K562 (cell line): ENCODE data around the gene S100A1. TPM values are rescaled to one million over a fixed set of nuclear protein-coding genes. Genes with fewer than 3 reads are reported as not detected.

ENCODE experiments used
- HNRNPH1 ChIP-seq: fragments of 200-400 bp; formaldehyde crosslinking; optimal IDR thresholded peaks from 2 replicates; pipeline ENCODE3; 2017; ENCODE audit warnings: low read depth, mild to moderate bottlenecking, low read length, moderate library complexity
- TAL1 ChIP-seq: fragments of 450-650 bp; IDR thresholded peaks from 2 replicates; pipeline ENCODE4 v1.6.1; 2016; ENCODE audit warnings: mild to moderate bottlenecking
- ZNF318 ChIP-seq, 2 experiments: fragments of 450-650 bp; IDR thresholded peaks; 2 replicates each; pipeline ENCODE4 v1.6.1; 2016; ENCODE audit warnings: mild to moderate bottlenecking in 2 of 2, borderline replicate concordance in 1 of 2, low read depth in 1 of 2, moderate library complexity in 1 of 2
- polyA plus RNA-seq, 8 experiments: library from polyadenylated mRNA; depleted of rRNA in 4 of 8; stranded (reverse) in 5 of 8; unstranded in 3 of 8; fragments of >200 nt; fragmentation: Nextera tagmentation in 2 of 8; fragmentation: Illumina TruSeq in 1 of 8; extraction: Ambion mirVana in 2 of 8; extraction: Trizol in 1 of 8; gene quantifications; 2 replicates each; pipeline versions ENCODE4 v1.2.1 to v1.2.3, GENCODE V29; 2011 to 2014; ENCODE audit warnings: inconsistent platforms in 1 of 8, missing spikeins in 1 of 8
- total RNA-seq, 7 experiments: library from RNA; depleted of rRNA in 6 of 7; stranded (reverse); fragments of >200 nt in 6 of 7; fragmentation: Illumina TruSeq in 2 of 7; extraction: Trizol in 2 of 7; gene quantifications; 2 replicates each; pipeline versions ENCODE4 v1.2.1 to v1.2.3, GENCODE V29; 2011 to 2021; ENCODE audit warnings: low replicate concordance in 1 of 7

Gene S100A1
- total and polyA plus RNA-seq, 9 of the 15 experiments (the other 6 are each of a cell fraction or from before 2014, with no cell fraction given) = 0.44 to 30.1 (median 12.7) TPM

- TF ChIP-seq ZNF318 (IDR thresholded peaks at IDR 0.05; ENCODE audit: borderline replicate concordance in 1 of 2, low read depth in 1 of 2) = no peak
- TF ChIP-seq HNRNPH1 = no peak
- TF ChIP-seq TAL1 = peak; percentile 47; the same call in 1 of the 2 replicates
- TF ChIP-seq, all 486 proteins: peak for 15
Observed at GRCh38 chr1:153649137-153649862, 21.1 kb downstream of the S100A1 start (continued).
